Measurements from ENCODE around the gene NBL1. TPM values are rescaled to one million over a fixed set of nuclear protein-coding genes. Genes with fewer than 3 reads are reported as not detected.

Gene NBL1
- total RNA-seq, 1 donor from 2014 or later, result 38.1 TPM

DNA sequence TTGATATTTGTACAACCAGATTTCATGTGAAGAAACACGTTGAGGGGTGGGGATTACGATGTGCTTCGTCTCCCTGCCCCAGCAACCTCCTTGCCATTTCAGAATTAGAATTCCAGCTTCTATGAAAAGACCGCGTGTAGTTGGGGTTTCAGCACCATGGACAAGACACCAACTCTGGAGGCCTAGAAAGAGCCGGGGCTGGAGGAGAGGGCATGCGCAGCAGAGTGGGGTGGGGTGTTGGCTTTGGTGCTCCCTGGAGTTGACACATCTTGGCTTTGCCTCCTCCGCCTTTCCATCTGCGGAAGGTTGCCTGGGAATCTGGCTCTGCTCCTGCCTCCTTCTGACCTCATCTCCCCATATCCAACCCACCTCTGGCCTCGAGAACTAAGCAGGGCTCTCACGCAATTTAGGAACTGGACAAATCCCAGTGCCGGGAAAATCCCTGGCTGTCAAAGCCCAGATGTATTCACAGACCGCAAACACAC, 32.4 kb downstream of the NBL1 start:
- H3K36me3 Mint-ChIP-seq (ENCODE audit: low read depth, unreplicated experiment), result no peaks in the 10 kb centered on the region
- H3K27ac Mint-ChIP-seq (ENCODE audit: unreplicated experiment), result no peak overlapping the region

DNA sequence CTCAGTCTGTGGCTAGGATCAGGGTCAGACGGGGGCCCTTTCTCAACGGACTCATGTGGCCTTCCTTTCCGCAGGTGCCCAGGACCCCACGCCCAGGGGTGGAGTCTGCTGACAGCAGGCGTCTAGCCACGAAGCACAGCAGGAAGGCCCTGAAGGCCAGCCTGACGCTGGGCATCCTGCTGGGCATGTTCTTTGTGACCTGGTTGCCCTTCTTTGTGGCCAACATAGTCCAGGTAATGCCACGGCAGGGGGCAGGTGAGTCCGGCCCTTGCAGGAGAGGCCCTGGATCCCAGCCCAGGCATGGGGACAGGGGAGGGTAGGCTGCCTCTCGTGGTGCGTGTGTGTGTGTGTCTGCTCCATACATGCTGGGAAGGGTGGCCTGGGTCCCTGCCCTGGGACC, 34.4 kb downstream of the NBL1 start:
- DNase-seq (ENCODE audit: low spot score), result no peak
- Mint-ChIP-seq H3K4me1 (ENCODE audit: unreplicated experiment) (no peaks in the 10 kb centered on the region), H3K4me3 (ENCODE audit: unreplicated experiment) (no peak overlapping the region), H3K27ac (ENCODE audit: unreplicated experiment) (no peak overlapping the region), H3K9me3 (ENCODE audit: unreplicated experiment) (no peaks in the 10 kb centered on the region), H3K27me3 (ENCODE audit: unreplicated experiment) (no peaks in the 10 kb centered on the region), H3K36me3 (ENCODE audit: low read depth, unreplicated experiment) (no peaks in the 10 kb centered on the region)
- TF ChIP-seq, protein P1, sequence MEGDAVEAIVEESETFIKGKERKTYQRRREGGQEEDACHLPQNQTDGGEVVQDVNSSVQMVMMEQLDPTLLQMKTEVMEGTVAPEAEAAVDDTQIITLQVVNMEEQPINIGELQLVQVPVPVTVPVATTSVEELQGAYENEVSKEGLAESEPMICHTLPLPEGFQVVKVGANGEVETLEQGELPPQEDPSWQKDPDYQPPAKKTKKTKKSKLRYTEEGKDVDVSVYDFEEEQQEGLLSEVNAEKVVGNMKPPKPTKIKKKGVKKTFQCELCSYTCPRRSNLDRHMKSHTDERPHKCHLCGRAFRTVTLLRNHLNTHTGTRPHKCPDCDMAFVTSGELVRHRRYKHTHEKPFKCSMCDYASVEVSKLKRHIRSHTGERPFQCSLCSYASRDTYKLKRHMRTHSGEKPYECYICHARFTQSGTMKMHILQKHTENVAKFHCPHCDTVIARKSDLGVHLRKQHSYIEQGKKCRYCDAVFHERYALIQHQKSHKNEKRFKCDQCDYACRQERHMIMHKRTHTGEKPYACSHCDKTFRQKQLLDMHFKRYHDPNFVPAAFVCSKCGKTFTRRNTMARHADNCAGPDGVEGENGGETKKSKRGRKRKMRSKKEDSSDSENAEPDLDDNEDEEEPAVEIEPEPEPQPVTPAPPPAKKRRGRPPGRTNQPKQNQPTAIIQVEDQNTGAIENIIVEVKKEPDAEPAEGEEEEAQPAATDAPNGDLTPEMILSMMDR (IDR thresholded peaks at IDR 0.05; ENCODE audit: unreplicated experiment), result no peak

More for the DNA sequence above, 32.4 kb downstream of the NBL1 start:
- TF ChIP-seq, protein P1 (IDR thresholded peaks at IDR 0.05; ENCODE audit: unreplicated experiment), result no peak
- peak; percentile 64 for DNase-seq (ENCODE audit: low spot score)
- Mint-ChIP-seq H3K4me1 (ENCODE audit: unreplicated experiment) (peaks cover 3% of the 10 kb centered on the region), H3K9me3 (ENCODE audit: unreplicated experiment) (no peaks in the 10 kb centered on the region), H3K27me3 (ENCODE audit: unreplicated experiment) (no peaks in the 10 kb centered on the region), H3K4me3 (ENCODE audit: unreplicated experiment) (no peak overlapping the region)

DNA sequence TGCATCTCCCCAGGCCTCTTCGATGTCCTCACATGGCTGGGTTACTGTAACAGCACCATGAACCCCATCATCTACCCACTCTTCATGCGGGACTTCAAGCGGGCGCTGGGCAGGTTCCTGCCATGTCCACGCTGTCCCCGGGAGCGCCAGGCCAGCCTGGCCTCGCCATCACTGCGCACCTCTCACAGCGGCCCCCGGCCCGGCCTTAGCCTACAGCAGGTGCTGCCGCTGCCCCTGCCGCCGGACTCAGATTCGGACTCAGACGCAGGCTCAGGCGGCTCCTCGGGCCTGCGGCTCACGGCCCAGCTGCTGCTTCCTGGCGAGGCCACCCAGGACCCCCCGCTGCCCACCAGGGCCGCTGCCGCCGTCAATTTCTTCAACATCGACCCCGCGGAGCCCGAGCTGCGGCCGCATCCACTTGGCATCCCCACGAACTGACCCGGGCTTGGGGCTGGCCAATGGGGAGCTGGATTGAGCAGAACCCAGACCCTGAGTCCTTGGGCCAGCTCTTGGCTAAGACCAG, 34.9 kb downstream of the NBL1 start:
- Mint-ChIP-seq H3K36me3 (ENCODE audit: low read depth, unreplicated experiment) (no peaks in the 10 kb centered on the region), H3K27me3 (ENCODE audit: unreplicated experiment) (no peaks in the 10 kb centered on the region)
- DNase-seq (ENCODE audit: low spot score), result no peak

DNA sequence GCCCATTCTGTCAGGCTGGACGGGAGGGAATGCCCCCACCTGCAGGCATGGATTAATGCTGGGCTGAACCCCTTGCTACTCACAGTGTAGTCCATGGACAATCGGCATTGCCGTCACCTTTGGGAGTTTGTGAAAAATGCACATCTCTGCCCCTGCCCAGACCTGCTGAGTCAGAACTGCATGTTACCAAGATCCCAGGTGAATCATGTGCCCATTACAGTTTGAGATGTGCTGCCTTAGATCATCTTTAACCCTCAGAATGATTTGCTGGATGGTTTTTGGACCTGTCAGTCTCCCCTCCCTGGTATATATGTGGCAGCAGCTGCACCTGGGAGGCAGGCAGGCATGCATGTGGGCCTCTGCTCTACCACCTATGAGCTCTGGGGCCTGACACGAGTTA, 35.6 kb downstream of the NBL1 start:
- no peak for DNase-seq (ENCODE audit: low spot score)
- Mint-ChIP-seq H3K27me3 (ENCODE audit: unreplicated experiment) (no peaks in the 10 kb centered on the region), H3K4me1 (ENCODE audit: unreplicated experiment) (no peaks in the 10 kb centered on the region), H3K27ac (ENCODE audit: unreplicated experiment) (no peak overlapping the region), H3K4me3 (ENCODE audit: unreplicated experiment) (no peak overlapping the region), H3K36me3 (ENCODE audit: low read depth, unreplicated experiment) (no peaks in the 10 kb centered on the region), H3K9me3 (ENCODE audit: unreplicated experiment) (no peaks in the 10 kb centered on the region)
- TF ChIP-seq, protein P1 (IDR thresholded peaks at IDR 0.05; ENCODE audit: unreplicated experiment), result no peak

More for the DNA sequence above, 34.9 kb downstream of the NBL1 start:
- TF ChIP-seq, protein P1 (IDR thresholded peaks at IDR 0.05; ENCODE audit: unreplicated experiment), result no peak
- Mint-ChIP-seq H3K27ac (ENCODE audit: unreplicated experiment) (no peak overlapping the region), H3K4me1 (ENCODE audit: unreplicated experiment) (no peaks in the 10 kb centered on the region), H3K4me3 (ENCODE audit: unreplicated experiment) (no peak overlapping the region), H3K9me3 (ENCODE audit: unreplicated experiment) (no peaks in the 10 kb centered on the region)

DNA sequence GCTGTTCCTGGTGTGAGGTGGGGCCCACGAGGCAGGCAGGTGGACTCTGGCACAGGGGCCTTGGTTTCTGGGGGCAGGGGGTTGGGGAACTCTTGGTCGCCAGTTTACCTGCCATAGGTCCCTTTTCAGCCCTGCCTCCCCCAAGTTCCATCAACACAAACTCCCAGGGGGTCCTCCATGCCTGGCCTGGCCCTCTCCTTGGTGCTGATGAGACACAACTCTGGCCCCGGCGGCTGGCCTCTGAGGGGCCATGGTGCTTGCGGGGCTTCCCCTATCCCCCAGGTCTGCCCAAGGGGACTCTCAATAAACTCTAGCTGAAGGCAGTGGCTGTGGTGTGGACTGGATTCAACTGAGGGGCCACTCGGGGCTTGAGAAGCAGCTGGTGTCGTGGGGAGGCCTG, 36.5 kb downstream of the NBL1 start:
- no peaks in the 10 kb centered on the region for H3K9me3 Mint-ChIP-seq (ENCODE audit: unreplicated experiment)
- H3K4me3 Mint-ChIP-seq (ENCODE audit: unreplicated experiment), result no peak overlapping the region
- H3K4me1 Mint-ChIP-seq (ENCODE audit: unreplicated experiment), result no peaks in the 10 kb centered on the region
- no peak overlapping the region for H3K27ac Mint-ChIP-seq (ENCODE audit: unreplicated experiment)
- no peaks in the 10 kb centered on the region for H3K27me3 Mint-ChIP-seq (ENCODE audit: unreplicated experiment)
- TF ChIP-seq, protein P1 (IDR thresholded peaks at IDR 0.05; ENCODE audit: unreplicated experiment), result no peak
- DNase-seq (ENCODE audit: low spot score), result no peak
- no peaks in the 10 kb centered on the region for H3K36me3 Mint-ChIP-seq (ENCODE audit: low read depth, unreplicated experiment)

All from endothelial cell (in vitro differentiated cells).